Occipital lobe (tissue), 2 donors: Measurements from ENCODE around the gene CDT1. TPM values are rescaled to one million over a fixed set of nuclear protein-coding genes. Genes with fewer than 3 reads are reported as not detected.

Experiments
- DNase-seq: peaks from one replicate; lab custom pipeline; 2025; lab: John Stamatoyannopoulos, UW
- total RNA-seq: library from RNA; depleted of rRNA; stranded (reverse); fragments of >200 nt; gene quantifications from one replicate; pipeline ENCODE4 v1.2.3, GENCODE V29; 2014

The CDT1 gene
- total RNA-seq, 1 donor from 2014 or later: 1.6 TPM

GRCh38 chr16:88835383-88835782 lies 31.8 kb downstream of the CDT1 start:
- DNase-seq: no peak

GRCh38 chr16:88835818-88836217 lies 32.2 kb downstream of the CDT1 start:
- no peak for DNase-seq

- DNase-seq: no peak
These were observed 33.2 kb downstream of the CDT1 start for GRCh38 chr16:88836791-88837190.

GRCh38 chr16:88837806-88838205 lies 34.2 kb downstream of the CDT1 start:
- no peak for DNase-seq

DNA sequence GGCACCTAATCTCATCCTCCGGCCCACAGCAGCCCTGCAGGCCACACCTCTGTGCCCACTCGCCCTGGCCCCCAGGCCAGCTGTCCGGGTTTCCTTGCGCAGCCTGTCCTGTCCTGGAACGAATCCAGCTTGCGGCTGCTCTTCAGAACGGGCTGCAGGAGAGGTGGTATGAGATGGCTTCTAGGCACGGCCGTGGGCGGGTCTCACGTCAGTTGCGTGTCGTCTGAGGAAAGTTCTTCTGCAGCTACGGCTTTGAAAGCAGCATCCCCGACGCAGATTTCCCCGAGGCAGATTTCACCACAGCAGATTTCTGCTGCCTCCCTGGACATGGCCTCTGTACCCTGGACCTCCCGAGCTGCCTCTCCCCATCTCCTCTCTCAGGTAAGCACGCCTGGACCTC lies 35.0 kb downstream of the CDT1 start:
- DNase-seq: no peak

DNA sequence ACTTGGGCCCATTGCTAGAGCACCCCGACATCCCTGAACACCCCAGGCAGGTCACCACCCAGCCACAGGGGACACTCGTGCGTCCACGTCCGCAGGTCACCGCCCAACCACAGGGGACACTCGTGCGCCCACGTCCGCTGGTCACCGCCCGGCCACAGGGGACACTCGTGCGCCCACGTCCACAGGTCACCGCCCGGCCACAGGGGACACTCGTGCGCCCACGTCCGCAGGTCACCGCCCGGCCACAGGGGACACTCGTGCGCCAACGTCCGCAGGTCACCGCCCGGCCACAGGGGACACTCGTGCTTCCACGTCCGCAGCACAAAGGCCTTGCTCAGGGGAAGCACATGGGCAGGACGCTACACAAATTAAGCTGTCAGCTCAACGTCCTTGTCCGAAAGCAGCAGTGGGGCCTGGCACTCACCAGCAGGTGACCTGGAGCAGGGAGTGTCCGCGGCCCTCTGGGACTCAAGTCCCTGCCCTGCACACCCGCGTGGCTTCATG lies 35.5 kb downstream of the CDT1 start:
- no peak for DNase-seq

DNA sequence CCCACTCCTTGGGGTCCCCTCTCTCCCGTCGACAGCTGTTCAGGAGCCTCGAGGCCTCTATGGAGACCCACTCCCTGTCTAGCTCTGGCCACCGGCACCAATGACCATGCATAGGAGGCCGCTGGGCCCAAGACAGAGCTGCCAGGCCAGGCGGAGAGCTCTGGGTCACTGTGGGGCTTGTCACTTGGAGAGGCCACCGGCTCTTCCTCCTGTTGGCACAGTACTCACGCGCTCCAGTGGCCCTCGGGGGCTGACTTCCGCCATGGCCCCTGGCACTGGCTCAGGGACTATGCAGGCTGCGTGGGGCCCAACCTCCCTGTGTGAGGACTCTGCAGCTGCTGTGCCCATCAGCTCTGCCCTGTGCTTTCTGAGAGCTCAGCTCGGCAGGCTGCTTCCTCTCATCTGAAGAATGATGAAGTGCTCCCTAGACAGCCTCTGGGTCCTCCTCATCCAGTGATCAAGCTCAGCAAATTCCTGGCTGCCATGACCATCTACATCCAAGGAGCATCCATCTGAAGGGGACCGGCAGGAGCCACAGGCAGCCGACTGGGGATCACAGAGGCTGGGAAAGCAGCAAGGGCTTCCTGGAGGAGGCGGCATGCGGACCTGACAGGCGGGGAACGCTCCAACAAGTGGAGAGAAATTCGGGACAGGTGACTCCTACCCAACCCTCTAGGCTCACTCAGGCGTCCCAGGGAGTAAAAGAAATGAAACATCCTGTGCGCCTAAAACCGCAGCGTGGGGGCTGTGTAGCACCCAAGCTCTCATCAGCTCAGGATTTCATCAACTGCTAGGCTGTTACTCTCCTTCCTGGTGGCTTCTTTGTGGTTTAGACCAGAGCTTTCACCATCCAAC lies 36.4 kb downstream of the CDT1 start:
- no peak for DNase-seq

DNA sequence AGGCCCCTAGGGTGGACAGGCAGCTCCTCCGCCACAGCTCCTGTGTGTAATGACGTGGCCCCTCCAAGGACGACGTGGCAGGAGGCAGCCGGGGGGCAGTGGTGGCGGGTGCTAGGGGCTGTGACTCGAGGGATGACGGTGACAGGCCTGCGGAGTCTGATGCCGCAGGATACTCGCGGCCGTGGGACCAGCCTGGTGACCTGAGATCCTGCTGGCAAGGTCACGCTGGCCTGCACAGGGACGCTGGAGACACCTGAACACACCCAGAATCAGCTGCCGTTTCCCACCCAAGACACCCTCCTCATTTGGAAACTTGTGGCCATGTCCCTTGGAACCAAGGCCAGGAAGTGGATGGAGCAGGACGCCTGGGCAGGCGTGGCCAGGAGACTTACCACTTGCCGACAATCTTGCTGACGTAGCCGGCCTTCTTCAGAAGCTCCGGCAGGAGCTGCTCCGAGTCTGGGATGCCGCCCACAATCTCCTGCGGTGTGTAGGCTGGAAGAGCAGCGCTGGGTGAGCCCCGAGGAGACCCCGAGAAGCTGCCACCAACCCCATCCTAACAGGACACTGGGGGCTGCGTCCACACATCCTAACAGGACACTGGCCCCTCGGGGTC lies 37.1 kb downstream of the CDT1 start:
- no peak for DNase-seq

- DNase-seq: no peak
These were observed 38.1 kb downstream of the CDT1 start for GRCh38 chr16:88841521-88842307.

- no peak for DNase-seq
These were observed 38.7 kb downstream of the CDT1 start for GRCh38 chr16:88842308-88842756.

- no peak for DNase-seq
These were observed 39.2 kb downstream of the CDT1 start for GRCh38 chr16:88842806-88843205.

- DNase-seq: no peak
These were observed 39.7 kb downstream of the CDT1 start for GRCh38 chr16:88843256-88843655.

GRCh38 chr16:88844419-88845036 lies 40.9 kb downstream of the CDT1 start:
- no peak for DNase-seq

GRCh38 chr16:88846088-88846487 lies 42.5 kb downstream of the CDT1 start:
- no peak for DNase-seq

GRCh38 chr16:88847654-88848053 lies 44.1 kb downstream of the CDT1 start:
- DNase-seq: no peak

DNA sequence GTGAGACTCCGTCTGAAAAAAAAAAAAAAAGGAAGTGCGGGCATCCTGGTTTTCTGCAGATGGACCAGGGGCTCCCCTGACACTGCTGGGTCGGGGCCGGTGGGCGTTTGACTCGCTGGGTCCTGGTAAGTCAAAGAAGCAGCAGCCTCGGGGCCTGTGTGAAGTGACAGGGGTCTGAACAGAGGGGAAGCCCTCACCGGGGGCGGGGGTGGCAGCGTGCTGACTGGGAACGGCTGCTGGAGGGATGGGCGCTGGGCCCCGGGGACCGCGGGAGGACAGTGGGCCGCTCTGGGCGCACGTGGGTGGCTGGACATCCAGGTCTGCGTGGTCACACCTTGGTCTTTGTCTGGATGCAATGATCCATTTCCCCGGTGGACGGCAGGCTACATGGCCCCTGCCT lies 45.0 kb downstream of the CDT1 start:
- DNase-seq: no peak

- DNase-seq: no peak
These were observed 47.1 kb downstream of the CDT1 start for GRCh38 chr16:88850531-88851199.

GRCh38 chr16:88851616-88852015 lies 48.0 kb downstream of the CDT1 start:
- DNase-seq: no peak

- DNase-seq: no peak
These were observed 49.8 kb downstream of the CDT1 start for GRCh38 chr16:88853325-88853941.

DNA sequence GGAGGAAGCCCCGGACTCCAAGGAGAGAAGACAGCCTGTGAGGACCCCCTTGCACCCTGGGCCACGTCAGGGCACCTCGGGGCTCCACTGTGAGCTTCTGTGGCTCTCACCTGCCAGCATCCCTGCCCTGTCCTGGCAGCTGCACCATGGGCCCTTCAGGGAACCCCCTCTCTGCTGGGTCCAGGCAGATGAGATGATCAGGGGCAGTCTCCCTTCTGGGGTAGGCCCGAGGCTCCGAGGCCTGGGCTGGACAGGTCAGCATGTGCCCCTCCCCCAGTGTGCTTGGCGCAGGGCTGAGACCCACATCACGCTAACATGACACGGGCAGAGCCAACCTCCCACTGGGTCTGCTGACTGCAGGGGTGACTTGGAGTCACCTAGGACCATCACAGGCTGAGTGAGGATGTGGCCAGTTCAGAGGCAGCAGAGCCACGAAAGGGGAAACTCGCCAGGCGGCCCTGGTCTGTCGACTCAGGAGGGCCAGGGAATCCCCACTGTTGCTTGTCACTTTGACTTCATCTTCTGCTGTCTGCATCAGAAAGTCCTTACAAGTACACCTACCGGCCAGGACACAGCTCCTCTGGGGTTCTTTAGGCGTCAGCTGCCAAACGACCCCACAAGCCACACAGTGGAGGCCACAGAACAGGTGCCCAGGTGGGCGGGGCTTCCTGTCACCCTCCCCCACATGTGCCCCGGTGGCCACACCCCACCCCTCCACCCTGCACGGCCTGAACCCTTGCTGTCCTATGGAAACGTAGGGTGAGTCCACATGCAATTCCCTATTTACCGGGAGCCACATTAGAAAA lies 50.9 kb downstream of the CDT1 start:
- no peak for DNase-seq
